ENCODE results near the gene SIN3B.

Gene SIN3B

GRCh38 chr19:16788479-16788878, 40.7 kb upstream of the SIN3B start:
- no peaks in the 10 kb centered on the region for H3K79me2 ChIP-seq (ENCODE audit: control insufficient read depth, low read length)
- no peaks in the 10 kb centered on the region; the same call in 1 of the 2 replicates for H3K36me3 ChIP-seq (ENCODE audit: control insufficient read depth, low read length)
- H3K4me2 ChIP-seq (ENCODE audit: low read length): no peak overlapping the region
- TF ChIP-seq CTCF (IDR thresholded peaks at IDR 0.05; ENCODE audit: low read depth, low read length, poor library complexity, severe bottlenecking): no peak
- no peak for TF ChIP-seq EZH2phosphoT487 (IDR thresholded peaks at IDR 0.05; ENCODE audit: borderline replicate concordance, low read length)
- H4K20me1 ChIP-seq (ENCODE audit: control insufficient read depth, insufficient read depth, low read depth, low read length): no peaks in the 10 kb centered on the region
- H3F3A ChIP-seq (ENCODE audit: control insufficient read depth, insufficient read depth): no peaks in the 10 kb centered on the region
- H3K9me2 ChIP-seq (replicated peaks; ENCODE audit: control insufficient read depth, low read length): no peaks in the 10 kb centered on the region
- 0 out of 2 replicates have a peak, but pooled peaks cover 4% of the 10 kb centered on the region for H3K4me1 ChIP-seq (ENCODE audit: control insufficient read depth, low read length)
- no peaks in the 10 kb centered on the region for H3K27me3 ChIP-seq (ENCODE audit: control insufficient read depth, low read length)
- H3K27ac ChIP-seq (ENCODE audit: low read depth, low read length): no peak overlapping the region
- peaks cover 13% of the 10 kb centered on the region for H3K9me3 ChIP-seq (ENCODE audit: control insufficient read depth, insufficient read depth, low read length)
- H3K4me3 ChIP-seq (ENCODE audit: low read length): no peak overlapping the region

- no peak for TF ChIP-seq EZH2phosphoT487 (IDR thresholded peaks at IDR 0.05; ENCODE audit: borderline replicate concordance, low read length)
- TF ChIP-seq CTCF (IDR thresholded peaks at IDR 0.05; ENCODE audit: low read depth, low read length, poor library complexity, severe bottlenecking): no peak
- Histone ChIP-seq H3K4me3 (ENCODE audit: low read length) (no peak overlapping the region), H3K79me2 (ENCODE audit: control insufficient read depth, low read length) (no peaks in the 10 kb centered on the region), H3F3A (ENCODE audit: control insufficient read depth, insufficient read depth) (no peaks in the 10 kb centered on the region), H3K36me3 (ENCODE audit: control insufficient read depth, low read length) (no peaks in the 10 kb centered on the region; the same call in 1 of the 2 replicates), H3K27ac (ENCODE audit: low read depth, low read length) (no peak overlapping the region), H3K4me1 (ENCODE audit: control insufficient read depth, low read length) (0 out of 2 replicates have a peak, but pooled peaks cover 2% of the 10 kb centered on the region), H3K9me3 (ENCODE audit: control insufficient read depth, insufficient read depth, low read length) (peaks cover 13% of the 10 kb centered on the region), H3K9me2 (replicated peaks; ENCODE audit: control insufficient read depth, low read length) (no peaks in the 10 kb centered on the region), H3K4me2 (ENCODE audit: low read length) (no peak overlapping the region), H3K27me3 (ENCODE audit: control insufficient read depth, low read length) (no peaks in the 10 kb centered on the region), H4K20me1 (ENCODE audit: control insufficient read depth, insufficient read depth, low read depth, low read length) (no peaks in the 10 kb centered on the region)
Measured at GRCh38 chr19:16789238-16789637, 40.0 kb upstream of the SIN3B start.

- Histone ChIP-seq H3K36me3 (ENCODE audit: control insufficient read depth, low read length) (no peaks in the 10 kb centered on the region; the same call in 1 of the 2 replicates), H3K9me2 (replicated peaks; ENCODE audit: control insufficient read depth, low read length) (no peaks in the 10 kb centered on the region), H3K4me2 (ENCODE audit: low read length) (no peak overlapping the region), H3K9me3 (ENCODE audit: control insufficient read depth, insufficient read depth, low read length) (peaks cover 13% of the 10 kb centered on the region), H3K79me2 (ENCODE audit: control insufficient read depth, low read length) (no peaks in the 10 kb centered on the region), H3K27ac (ENCODE audit: low read depth, low read length) (no peak overlapping the region), H3F3A (ENCODE audit: control insufficient read depth, insufficient read depth) (no peaks in the 10 kb centered on the region), H4K20me1 (ENCODE audit: control insufficient read depth, insufficient read depth, low read depth, low read length) (no peaks in the 10 kb centered on the region), H3K4me1 (ENCODE audit: control insufficient read depth, low read length) (no peaks in the 10 kb centered on the region), H3K4me3 (ENCODE audit: low read length) (no peak overlapping the region), H3K27me3 (ENCODE audit: control insufficient read depth, low read length) (no peaks in the 10 kb centered on the region)
- TF ChIP-seq EZH2phosphoT487 (IDR thresholded peaks at IDR 0.05; ENCODE audit: borderline replicate concordance, low read length) (no peak), CTCF (IDR thresholded peaks at IDR 0.05; ENCODE audit: low read depth, low read length, poor library complexity, severe bottlenecking) (no peak)
Measured at GRCh38 chr19:16790051-16790450, 39.1 kb upstream of the SIN3B start.
